Natural killer cell (primary cell): ENCODE results near the gene DUS1L. TPM values are rescaled to one million over a fixed set of nuclear protein-coding genes. Genes with fewer than 3 reads are reported as not detected.

Source experiments
- ATAC-seq, 3 donors: fragments of 150-1000 bp in 2 of 3; fragments of 200-7000 bp in 1 of 3; cut with Tn5 transposase; 1 replicate in 1 of 3; 2 replicates in 2 of 3; pipeline ENCODE4 v1.10.0; 2021; ENCODE audit warnings: mild to moderate bottlenecking in 2 of 3, moderate library complexity in 2 of 3
- DNase-seq, 2 donors: peaks; one replicate each; pipeline versions ENCODE4 v3.0.0 to v3.0.0-alpha.2; 2013 to 2021; ENCODE audit warnings: mixed read lengths in 1 of 2
- H3K27ac ChIP-seq: one replicate; pipeline ENCODE4 v1.5.1; 2013; ENCODE audit warnings: mild to moderate bottlenecking, low read length
- H3K27me3 ChIP-seq: one replicate; pipeline ENCODE4 v1.6.1; 2013; ENCODE audit warnings: low read length; ENCODE audit not compliant: control insufficient read depth, insufficient read depth
- H3K36me3 ChIP-seq: one replicate; pipeline ENCODE4 v1.6.1; 2013; ENCODE audit warnings: low read length; ENCODE audit not compliant: control insufficient read depth, insufficient read depth
- H3K4me1 ChIP-seq: one replicate; pipeline ENCODE4 v1.6.1; 2013; ENCODE audit warnings: low read length; ENCODE audit not compliant: control insufficient read depth, insufficient read depth
- H3K4me3 ChIP-seq: one replicate; pipeline ENCODE4 v1.5.1; 2013; ENCODE audit warnings: low read length
- H3K9me3 ChIP-seq: one replicate; pipeline ENCODE4 v1.6.1; 2013; ENCODE audit warnings: low read length; ENCODE audit not compliant: control insufficient read depth, insufficient read depth
- H3K27ac Mint-ChIP-seq, 2 donors: one replicate each; pipeline ENCODE4 v1.8.0; 2022; ENCODE audit warnings: mild to moderate bottlenecking in 2 of 2, mixed read lengths in 2 of 2, moderate library complexity in 1 of 2
- H3K27me3 Mint-ChIP-seq, 2 donors: one replicate each; pipeline ENCODE4 v1.8.0; 2022; ENCODE audit warnings: low read depth in 2 of 2, mixed read lengths in 2 of 2
- H3K36me3 Mint-ChIP-seq: one replicate; pipeline ENCODE4 v1.8.0; 2022; ENCODE audit warnings: mixed read lengths
- H3K4me1 Mint-ChIP-seq, 2 donors: one replicate each; pipeline ENCODE4 v1.8.0; 2022; ENCODE audit warnings: mixed read lengths in 2 of 2
- H3K4me3 Mint-ChIP-seq: one replicate; pipeline ENCODE4 v1.8.0; 2022; ENCODE audit warnings: mild to moderate bottlenecking, moderate library complexity, mixed read lengths
- H3K9me3 Mint-ChIP-seq, 2 donors: one replicate each; pipeline ENCODE4 v1.8.0; 2022; ENCODE audit warnings: mixed read lengths in 2 of 2
- CTCF ChIP-seq: fragments of 200-600 bp; IDR thresholded peaks from one replicate; pipeline ENCODE4 v1.8.0; 2022; ENCODE audit warnings: antibody characterized with exemption
- WGBS: methylation state at CpG from one replicate; pipeline ENCODE4 v1.1.7; 2013; ENCODE audit warnings: missing lambda C conversion rate; ENCODE audit not compliant: insufficient coverage; 5-methylcytosine and 5-hydroxymethylcytosine counted together
- intact Hi-C: fragments of 100-400 bp; cut with micrococcal nuclease; formaldehyde crosslinking; loops from one replicate; pipeline ENCODE4 v1.14.2; 2022
- total RNA-seq, 4 donors: library from RNA; stranded (reverse); fragments of 120-200 nt in 1 of 4; gene quantifications; one replicate each; pipeline versions ENCODE4 v1.2.3 to v1.2.4, GENCODE V29; 2013 to 2022

The DUS1L gene
- total RNA-seq, 3 donors from 2014 or later (not counting 1 experiment from before 2014, with no cell fraction given) = 122 to 144 (median 136) TPM

- intact Hi-C loops = loop anchor here (1.0 kb wide), 1 partner anchor 124 kb away; no protein-coding TSS in a partner anchor
- Histone ChIP-seq H3K9me3 (no peaks in the 10 kb centered on the region), H3K27ac (no peak overlapping the region), H3K4me1 (peaks cover 22% of the 10 kb centered on the region), H3K36me3 (no peaks in the 10 kb centered on the region), H3K4me3 (no peak overlapping the region), H3K27me3 (peaks cover 6% of the 10 kb centered on the region)
- Mint-ChIP-seq H3K27me3 (peaks cover 0 to 6% of the 10 kb centered on the region in 2 donors), H3K4me3 (peak overlapping the region; percentile 65), H3K36me3 (no peaks in the 10 kb centered on the region), H3K27ac (peak overlapping the region in 1 of 2 donors; percentile 58), H3K9me3 (no peaks in the 10 kb centered on the region), H3K4me1 (peaks cover 0 to 12% of the 10 kb centered on the region in 2 donors)
- no peak for ATAC-seq
- WGBS = 79% methylated on average over 31 of the region's 31 CpGs
- no peak for DNase-seq
- no peak for TF ChIP-seq CTCF
These were observed 35.6 kb downstream of the DUS1L start for GRCh38 chr17:82029990-82030469.

GRCh38 chr17:82029391-82029790 lies 36.2 kb downstream of the DUS1L start:
- H3K27me3 ChIP-seq = peaks cover 6% of the 10 kb centered on the region
- Mint-ChIP-seq H3K4me3 (peak overlapping the region; percentile 65), H3K27me3 (peaks cover 0 to 6% of the 10 kb centered on the region in 2 donors), H3K36me3 (no peaks in the 10 kb centered on the region), H3K4me1 (peaks cover 0 to 11% of the 10 kb centered on the region in 2 donors), H3K9me3 (no peaks in the 10 kb centered on the region), H3K27ac (no peak overlapping the region)
- no peak for TF ChIP-seq CTCF
- no peaks in the 10 kb centered on the region for H3K36me3 ChIP-seq
- peaks cover 26% of the 10 kb centered on the region for H3K4me1 ChIP-seq
- 97% methylated on average over 16 of the region's 16 CpGs for WGBS
- H3K4me3 ChIP-seq = no peak overlapping the region
- no peaks in the 10 kb centered on the region for H3K9me3 ChIP-seq
- intact Hi-C loops = no loop called here
- no peak overlapping the region for H3K27ac ChIP-seq
- no peak for ATAC-seq
- DNase-seq = no peak

- Mint-ChIP-seq H3K4me1 (peaks cover 2 to 15% of the 10 kb centered on the region in 2 donors), H3K27me3 (peaks cover 0 to 6% of the 10 kb centered on the region in 2 donors), H3K36me3 (no peaks in the 10 kb centered on the region), H3K27ac (no peak overlapping the region), H3K4me3 (peak overlapping the region; percentile 65), H3K9me3 (no peaks in the 10 kb centered on the region)
- TF ChIP-seq CTCF = no peak
- WGBS = 97% methylated on average over 9 of the region's 9 CpGs
- no peak overlapping the region for H3K4me3 ChIP-seq
- H3K27me3 ChIP-seq = peaks cover 6% of the 10 kb centered on the region
- DNase-seq = no peak
- peaks cover 31% of the 10 kb centered on the region for H3K4me1 ChIP-seq
- H3K27ac ChIP-seq = no peak overlapping the region
- H3K9me3 ChIP-seq = no peaks in the 10 kb centered on the region
- intact Hi-C loops = no loop called here
- no peak for ATAC-seq
- no peaks in the 10 kb centered on the region for H3K36me3 ChIP-seq
These were observed 36.6 kb downstream of the DUS1L start for GRCh38 chr17:82028966-82029365.

GRCh38 chr17:82028246-82028645 lies 37.4 kb downstream of the DUS1L start:
- Histone ChIP-seq H3K27ac (no peak overlapping the region), H3K27me3 (peaks cover 6% of the 10 kb centered on the region), H3K4me3 (no peak overlapping the region), H3K9me3 (no peaks in the 10 kb centered on the region), H3K4me1 (peaks cover 36% of the 10 kb centered on the region), H3K36me3 (no peaks in the 10 kb centered on the region)
- H3K36me3 Mint-ChIP-seq = no peaks in the 10 kb centered on the region
- H3K27ac Mint-ChIP-seq = no peak overlapping the region
- intact Hi-C loops = no loop called here
- no peak for ATAC-seq
- no peak for TF ChIP-seq CTCF
- H3K4me1 Mint-ChIP-seq = peaks cover 7 to 20% of the 10 kb centered on the region in 2 donors
- no peaks in the 10 kb centered on the region for H3K9me3 Mint-ChIP-seq
- 97% methylated on average over 13 of the region's 13 CpGs for WGBS
- no peak overlapping the region for H3K4me3 Mint-ChIP-seq
- peaks cover 0 to 6% of the 10 kb centered on the region in 2 donors for H3K27me3 Mint-ChIP-seq
- no peak for DNase-seq
